Measurements from ENCODE around the gene TBL3. TPM values are rescaled to one million over a fixed set of nuclear protein-coding genes. Genes with fewer than 3 reads are reported as not detected.
A peak's percentile ranks its signal among the peaks of the same experiment; 100 is the strongest.

TBL3 gene
- total RNA-seq (2022) (25.8 and 26.8 TPM in 2 replicates), Bru-seq, nascent RNA (percentile 50 among the genes with signal in this experiment), BruChase-seq, experiment 1, labeled RNA remaining after a 6-hour chase (percentile 77 among the genes with signal in this experiment), BruChase-seq, experiment 2, labeled RNA remaining after a 2-hour chase (percentile 55 among the genes with signal in this experiment)
- long read RNA-seq, full-length matches to known transcripts: 124 of 160 reads
- long read RNA-seq, partial matches to known transcripts: 11 of 160 reads
- long read RNA-seq, other reads (novel, unspliced or antisense): 25 of 160 reads

DNA sequence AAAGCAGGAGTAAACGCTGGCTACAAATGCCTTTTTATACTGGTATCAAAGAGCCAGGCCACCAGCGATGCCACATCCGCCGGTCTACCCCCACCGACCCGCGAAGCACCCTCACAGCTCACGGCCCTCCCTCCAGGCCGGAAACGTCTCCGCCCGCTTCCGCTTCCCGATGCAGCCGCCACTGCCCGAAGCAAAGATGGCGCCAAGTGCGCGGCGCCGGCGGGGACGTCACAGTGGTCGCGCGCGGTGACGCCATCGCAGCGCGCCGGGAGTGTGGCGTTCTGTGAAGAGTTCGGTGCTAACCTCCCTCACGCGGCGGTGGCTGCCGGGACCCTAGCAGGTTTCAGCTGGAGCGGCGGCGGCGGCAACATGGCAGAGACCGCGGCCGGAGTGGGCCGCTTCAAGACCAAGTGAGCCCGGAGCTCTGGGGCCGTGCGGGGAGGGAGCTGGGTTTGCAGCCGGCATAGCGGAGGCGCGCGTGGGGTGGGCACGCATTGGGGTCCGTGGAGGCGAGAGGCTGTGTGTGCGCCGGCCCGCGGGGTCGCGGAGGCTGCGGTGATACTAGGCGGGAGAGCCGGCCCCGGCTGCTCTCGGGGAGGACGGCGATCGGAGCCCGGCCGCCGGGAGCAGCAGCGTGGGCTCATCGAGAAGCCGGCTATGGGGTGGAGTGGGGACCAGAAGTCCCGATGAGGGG is at the start of gene TBL3:
TBL3 (plus strand) TSS at position 258 of the 694 bp plus-strand sequence; CDS start at position 370, 112 bp downstream.
- peak within 1 kb of the TSS; percentile 95 for H3K27ac Mint-ChIP-seq (ENCODE audit: low read depth, unreplicated experiment)
- ChIA-PET CTCF (interaction anchor here (0.5 to 0.8 kb wide), 5 partner anchors 11 to 176 kb away, joined by 3 to 5 read pairs (median 3); no protein-coding TSS in a partner anchor), POLR2A (interaction anchor here (0.6 to 2.7 kb wide), 25 partner anchors 8 to 797 kb away, joined by 3 to 35 read pairs (median 5); partner anchors contain the start of genes GFER, NDUFB10, NTHL1 and NUBP2)
- peak within 1 kb of the TSS; percentile 92 for H3K4me3 Mint-ChIP-seq (ENCODE audit: unreplicated experiment)
- BruUV-seq (replicated peaks): no TSS peak
- intact Hi-C loops (cut with micrococcal nuclease): no loop called here
- H3K4me1 Mint-ChIP-seq (ENCODE audit: insufficient read depth, unreplicated experiment): peaks cover 13% of the 10 kb centered on the region
- no peaks in the 10 kb centered on the region for H3K27me3 Mint-ChIP-seq (ENCODE audit: insufficient read depth, unreplicated experiment)
- TF ChIP-seq, protein P1, sequence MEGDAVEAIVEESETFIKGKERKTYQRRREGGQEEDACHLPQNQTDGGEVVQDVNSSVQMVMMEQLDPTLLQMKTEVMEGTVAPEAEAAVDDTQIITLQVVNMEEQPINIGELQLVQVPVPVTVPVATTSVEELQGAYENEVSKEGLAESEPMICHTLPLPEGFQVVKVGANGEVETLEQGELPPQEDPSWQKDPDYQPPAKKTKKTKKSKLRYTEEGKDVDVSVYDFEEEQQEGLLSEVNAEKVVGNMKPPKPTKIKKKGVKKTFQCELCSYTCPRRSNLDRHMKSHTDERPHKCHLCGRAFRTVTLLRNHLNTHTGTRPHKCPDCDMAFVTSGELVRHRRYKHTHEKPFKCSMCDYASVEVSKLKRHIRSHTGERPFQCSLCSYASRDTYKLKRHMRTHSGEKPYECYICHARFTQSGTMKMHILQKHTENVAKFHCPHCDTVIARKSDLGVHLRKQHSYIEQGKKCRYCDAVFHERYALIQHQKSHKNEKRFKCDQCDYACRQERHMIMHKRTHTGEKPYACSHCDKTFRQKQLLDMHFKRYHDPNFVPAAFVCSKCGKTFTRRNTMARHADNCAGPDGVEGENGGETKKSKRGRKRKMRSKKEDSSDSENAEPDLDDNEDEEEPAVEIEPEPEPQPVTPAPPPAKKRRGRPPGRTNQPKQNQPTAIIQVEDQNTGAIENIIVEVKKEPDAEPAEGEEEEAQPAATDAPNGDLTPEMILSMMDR (IDR thresholded peaks at IDR 0.05; ENCODE audit: unreplicated experiment): no peak
- H3K9me3 Mint-ChIP-seq (ENCODE audit: unreplicated experiment): no peaks in the 10 kb centered on the region
- peak; percentile 92 for DNase-seq (ENCODE audit: unreplicated experiment)
- H3K36me3 Mint-ChIP-seq (ENCODE audit: insufficient read depth, unreplicated experiment): peaks cover 14% of the 10 kb centered on the region

DNA sequence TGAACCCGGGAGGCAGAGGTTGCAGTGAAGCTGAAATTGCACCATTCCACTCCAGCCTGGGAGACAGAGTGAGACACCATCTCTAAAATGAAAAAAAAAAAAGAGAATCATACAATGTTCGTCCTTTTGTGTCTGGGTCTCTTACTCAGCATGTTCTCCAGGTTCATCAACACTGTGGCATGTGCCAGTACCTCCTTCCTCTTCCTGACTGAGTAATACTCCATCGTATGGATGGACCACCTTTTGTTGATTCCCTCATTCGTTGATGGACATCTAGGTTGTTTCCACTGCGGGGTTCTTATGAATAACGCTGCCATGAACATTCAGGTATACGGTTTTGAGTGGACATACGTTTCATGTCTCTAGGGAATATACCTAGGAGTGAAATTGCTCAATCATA is 49.5 kb upstream of the TBL3 start:
- ChIA-PET POLR2A (no interaction called here), CTCF (interaction anchor here (1.1 kb wide), 1 partner anchor 30 kb away, joined by 5 read pairs; no protein-coding TSS in a partner anchor)
- intact Hi-C loops (cut with micrococcal nuclease): no loop called here
- TF ChIP-seq, protein P1 (IDR thresholded peaks at IDR 0.05; ENCODE audit: unreplicated experiment): no peak
- no peaks in the 10 kb centered on the region for H3K9me3 Mint-ChIP-seq (ENCODE audit: unreplicated experiment)
- BruUV-seq (replicated peaks): no TSS peak
- H3K4me1 Mint-ChIP-seq (ENCODE audit: insufficient read depth, unreplicated experiment): peaks cover 6% of the 10 kb centered on the region
- no peaks in the 10 kb centered on the region for H3K36me3 Mint-ChIP-seq (ENCODE audit: insufficient read depth, unreplicated experiment)
- no peak overlapping the region for H3K27ac Mint-ChIP-seq (ENCODE audit: low read depth, unreplicated experiment)
- no peak overlapping the region for H3K4me3 Mint-ChIP-seq (ENCODE audit: unreplicated experiment)
- peaks cover 35% of the 10 kb centered on the region for H3K27me3 Mint-ChIP-seq (ENCODE audit: insufficient read depth, unreplicated experiment)
- no peak for DNase-seq (ENCODE audit: unreplicated experiment)

DNA sequence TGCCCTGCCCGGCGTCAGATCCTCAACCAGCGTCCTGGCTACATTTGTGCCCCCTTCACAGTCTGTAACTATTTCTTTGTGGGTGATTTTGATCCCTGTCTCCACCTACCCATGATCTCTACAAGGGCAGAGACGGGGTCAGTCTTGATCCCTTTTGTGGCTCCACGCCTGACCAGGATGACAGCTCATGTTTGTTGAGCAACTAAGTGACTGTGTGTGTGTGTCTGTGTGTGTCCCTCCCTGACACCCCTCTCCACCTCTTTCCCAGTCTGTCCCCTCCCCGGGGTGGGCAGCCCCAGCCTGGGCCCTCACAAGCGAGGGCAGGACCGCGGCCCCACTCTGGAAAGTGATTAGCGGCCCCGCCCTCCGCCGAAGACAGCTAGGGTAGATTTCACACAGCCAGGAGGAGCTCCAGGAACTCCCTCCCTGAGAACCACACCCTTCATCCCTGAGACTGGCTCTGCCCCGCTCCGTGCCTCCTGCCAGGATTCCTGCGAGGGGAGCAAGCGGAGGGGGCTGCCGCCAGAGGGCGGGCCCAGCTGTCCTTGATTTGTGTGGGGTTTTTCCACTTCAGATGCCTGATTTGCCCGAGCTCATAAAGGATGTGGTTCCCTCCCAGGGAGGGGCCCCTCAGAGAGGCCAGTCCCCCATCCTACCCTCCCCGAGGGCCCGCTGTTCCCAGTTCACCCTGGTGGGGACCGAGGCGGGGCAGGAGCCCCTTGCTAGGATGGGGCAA is 48.4 kb upstream of the TBL3 start:
- peak; percentile 39 for DNase-seq (ENCODE audit: unreplicated experiment)
- Mint-ChIP-seq H3K4me3 (ENCODE audit: unreplicated experiment) (no peak overlapping the region), H3K36me3 (ENCODE audit: insufficient read depth, unreplicated experiment) (no peaks in the 10 kb centered on the region), H3K27me3 (ENCODE audit: insufficient read depth, unreplicated experiment) (peaks cover 33% of the 10 kb centered on the region), H3K4me1 (ENCODE audit: insufficient read depth, unreplicated experiment) (peaks cover 6% of the 10 kb centered on the region), H3K9me3 (ENCODE audit: unreplicated experiment) (no peaks in the 10 kb centered on the region), H3K27ac (ENCODE audit: low read depth, unreplicated experiment) (no peak overlapping the region)
- intact Hi-C loops (cut with micrococcal nuclease): no loop called here
- TF ChIP-seq, protein P1 (IDR thresholded peaks at IDR 0.05; ENCODE audit: unreplicated experiment): no peak
- no TSS peak for BruUV-seq (replicated peaks)
- ChIA-PET CTCF (interaction anchor here (0.6 to 1.3 kb wide), 8 partner anchors 12 to 592 kb away, joined by 3 to 5 read pairs (median 3); no protein-coding TSS in a partner anchor), POLR2A (interaction anchor here (0.8 to 1.5 kb wide), 4 partner anchors 23 to 89 kb away, joined by 4 to 6 read pairs (median 4); partner anchors contain the start of gene RPS2)

All from MCF 10A (cell line).